WI38 (cell line): ENCODE results near the gene C19orf44.

Experiments used
- H3K4me3 ChIP-seq: 2 replicates; pipeline ENCODE4 v1.5.1; 2011; ENCODE audit warnings: low read depth, mild to moderate bottlenecking, control low read depth, low read length
- CTCF ChIP-seq: IDR thresholded peaks from 2 replicates; pipeline ENCODE4 v1.5.1; 2012; ENCODE audit warnings: low read depth, mild to moderate bottlenecking, control low read depth, low read length

Gene C19orf44

GRCh38 chr19:16527334-16527935 is 31.2 kb downstream of the C19orf44 start:
- TF ChIP-seq CTCF: no peak
- no peak overlapping the region for H3K4me3 ChIP-seq

- TF ChIP-seq CTCF: 0 out of 2 replicates have a peak, but pooled peaks have one; percentile 25
- no peak overlapping the region for H3K4me3 ChIP-seq
These were observed 31.9 kb downstream of the C19orf44 start for GRCh38 chr19:16527971-16528521.

- TF ChIP-seq CTCF: no peak
- H3K4me3 ChIP-seq: no peak overlapping the region
These were observed 33.4 kb downstream of the C19orf44 start for GRCh38 chr19:16529466-16530144.

GRCh38 chr19:16530540-16531379 is 34.6 kb downstream of the C19orf44 start:
- no peak for TF ChIP-seq CTCF
- no peak overlapping the region for H3K4me3 ChIP-seq

- no peak for TF ChIP-seq CTCF
- no peak overlapping the region for H3K4me3 ChIP-seq
These were observed 35.1 kb downstream of the C19orf44 start for GRCh38 chr19:16531380-16531669.

- TF ChIP-seq CTCF: no peak
- no peak overlapping the region for H3K4me3 ChIP-seq
These were observed 36.4 kb downstream of the C19orf44 start for GRCh38 chr19:16532440-16533234.
